MCF 10A (cell line): ENCODE measurements around the gene ZNF580. TPM values are rescaled to one million over a fixed set of nuclear protein-coding genes. Genes with fewer than 3 reads are reported as not detected.

Experiments used
- BruUV-seq: library from RNA; stranded (reverse); fragments of 400-500 nt; replicated peaks from 2 replicates; lab custom pipeline; 2021; lab: Mats Ljungman, UMichigan
- CTCF ChIA-PET: fragments of 300-600 bp; sonication (Branson Sonifier 250); formaldehyde crosslinking; extraction: SDS; loops from one replicate; lab custom pipeline; 2021; ENCODE audit warnings: antibody characterized with exemption, inconsistent platforms; lab: Yijun Ruan, JAX
- POLR2A ChIA-PET: fragments of 300-600, 350-650 bp; sonication (Branson Sonifier 250); formaldehyde crosslinking; extraction: SDS; loops from one replicate; lab custom pipeline; 2020; ENCODE audit warnings: antibody characterized with exemption, inconsistent platforms; lab: Yijun Ruan, JAX
- DNase-seq: peaks from one replicate; pipeline ENCODE4 v3.0.0-alpha.2; 2018; ENCODE audit not compliant: unreplicated experiment
- H3K27ac Mint-ChIP-seq: one replicate; pipeline ENCODE4 v1.8.0; 2022; ENCODE audit warnings: mild to moderate bottlenecking, low read depth, mixed read lengths; ENCODE audit not compliant: unreplicated experiment
- H3K27me3 Mint-ChIP-seq: one replicate; pipeline ENCODE4 v1.8.0; 2022; ENCODE audit warnings: mixed read lengths; ENCODE audit not compliant: insufficient read depth, unreplicated experiment
- H3K36me3 Mint-ChIP-seq: one replicate; pipeline ENCODE4 v1.8.0; 2022; ENCODE audit warnings: mild to moderate bottlenecking, moderate library complexity, mixed read lengths; ENCODE audit not compliant: insufficient read depth, unreplicated experiment
- H3K4me1 Mint-ChIP-seq: one replicate; pipeline ENCODE4 v1.8.0; 2022; ENCODE audit warnings: mixed read lengths; ENCODE audit not compliant: insufficient read depth, unreplicated experiment
- H3K4me3 Mint-ChIP-seq: one replicate; pipeline ENCODE4 v1.8.0; 2022; ENCODE audit warnings: mild to moderate bottlenecking, moderate library complexity, mixed read lengths; ENCODE audit not compliant: unreplicated experiment
- H3K9me3 Mint-ChIP-seq: one replicate; pipeline ENCODE4 v1.8.0; 2022; ENCODE audit warnings: mixed read lengths; ENCODE audit not compliant: unreplicated experiment
- CTCF ChIP-seq: fragments of 200-600 bp; IDR thresholded peaks from one replicate; pipeline ENCODE4 v1.8.0; 2022; ENCODE audit warnings: antibody characterized with exemption, mild to moderate bottlenecking; ENCODE audit not compliant: unreplicated experiment
- intact Hi-C: fragments of 100-400 bp; cut with micrococcal nuclease; formaldehyde crosslinking; loops from 2 replicates; pipeline ENCODE4 v1.14.1; 2022
- total RNA-seq: library from RNA; stranded (reverse); gene quantifications from 2 replicates; pipeline ENCODE4 v1.2.3, GENCODE V29; 2022

Gene ZNF580
- total RNA-seq, 1 experiment from 2014 or later: 44.9 TPM

- H3K36me3 Mint-ChIP-seq: peaks cover 26% of the 10 kb centered on the region
- no peak overlapping the region for H3K27ac Mint-ChIP-seq
- DNase-seq: no peak
- no peaks in the 10 kb centered on the region for H3K27me3 Mint-ChIP-seq
- CTCF ChIA-PET: no interaction called here
- no peaks in the 10 kb centered on the region for H3K4me1 Mint-ChIP-seq
- intact Hi-C loops: no loop called here
- no peak for TF ChIP-seq CTCF
- H3K4me3 Mint-ChIP-seq: no peak overlapping the region
- no peaks in the 10 kb centered on the region for H3K9me3 Mint-ChIP-seq
- no TSS peak for BruUV-seq
- POLR2A ChIA-PET: interaction anchor here (1.0 kb wide), 1 partner anchor 13 kb away, joined by 3 read pairs; no protein-coding TSS in a partner anchor
These were observed 27.4 kb upstream of the ZNF580 start for GRCh38 chr19:55613396-55613795.

- DNase-seq: no peak
- intact Hi-C loops: no loop called here
- no peaks in the 10 kb centered on the region for H3K4me1 Mint-ChIP-seq
- H3K27ac Mint-ChIP-seq: no peak overlapping the region
- no peaks in the 10 kb centered on the region for H3K27me3 Mint-ChIP-seq
- POLR2A ChIA-PET: no interaction called here
- H3K4me3 Mint-ChIP-seq: no peak overlapping the region
- CTCF ChIA-PET: no interaction called here
- no peaks in the 10 kb centered on the region for H3K9me3 Mint-ChIP-seq
- TF ChIP-seq CTCF: no peak
- H3K36me3 Mint-ChIP-seq: peaks cover 20% of the 10 kb centered on the region
- BruUV-seq: no TSS peak
These were observed 26.7 kb upstream of the ZNF580 start for GRCh38 chr19:55613930-55614710.

GRCh38 chr19:55614711-55615542 is 25.9 kb upstream of the ZNF580 start:
- H3K4me1 Mint-ChIP-seq: no peaks in the 10 kb centered on the region
- no peak for DNase-seq
- H3K36me3 Mint-ChIP-seq: peaks cover 28% of the 10 kb centered on the region
- BruUV-seq: no TSS peak
- no peaks in the 10 kb centered on the region for H3K9me3 Mint-ChIP-seq
- CTCF ChIA-PET: no interaction called here
- intact Hi-C loops: no loop called here
- H3K27ac Mint-ChIP-seq: no peak overlapping the region
- POLR2A ChIA-PET: no interaction called here
- TF ChIP-seq CTCF: no peak
- no peaks in the 10 kb centered on the region for H3K27me3 Mint-ChIP-seq
- no peak overlapping the region for H3K4me3 Mint-ChIP-seq
